HG03095 (cell line): ENCODE data around the gene P2RY14.

Source experiments
- ATAC-seq: cut with Tn5 transposase; IDR thresholded peaks from one replicate; pipeline ENCODE4 v1.9.1; 2021; ENCODE audit warnings: moderate library complexity; ENCODE audit not compliant: unreplicated experiment

Gene P2RY14

DNA sequence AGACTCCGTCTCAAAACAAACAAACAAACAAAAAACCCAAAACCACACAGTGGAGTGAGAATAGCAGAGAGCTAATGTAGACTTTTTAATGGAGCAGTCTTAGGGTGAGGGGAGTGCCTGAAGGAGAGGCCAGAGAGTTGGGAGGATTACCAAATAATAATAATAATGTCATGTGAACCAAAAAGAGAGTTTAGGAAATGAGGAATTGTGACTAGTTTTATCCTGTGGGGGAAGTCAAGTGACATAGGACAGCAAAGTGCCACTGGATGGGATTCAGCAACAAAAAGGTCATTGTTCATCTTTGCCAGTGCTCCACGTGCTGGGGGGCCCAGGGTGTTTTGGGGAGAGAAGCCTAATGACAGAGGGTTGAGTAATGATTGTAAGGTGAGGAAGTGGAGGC lies 25.4 kb upstream of the P2RY14 start:
- no peak for ATAC-seq

DNA sequence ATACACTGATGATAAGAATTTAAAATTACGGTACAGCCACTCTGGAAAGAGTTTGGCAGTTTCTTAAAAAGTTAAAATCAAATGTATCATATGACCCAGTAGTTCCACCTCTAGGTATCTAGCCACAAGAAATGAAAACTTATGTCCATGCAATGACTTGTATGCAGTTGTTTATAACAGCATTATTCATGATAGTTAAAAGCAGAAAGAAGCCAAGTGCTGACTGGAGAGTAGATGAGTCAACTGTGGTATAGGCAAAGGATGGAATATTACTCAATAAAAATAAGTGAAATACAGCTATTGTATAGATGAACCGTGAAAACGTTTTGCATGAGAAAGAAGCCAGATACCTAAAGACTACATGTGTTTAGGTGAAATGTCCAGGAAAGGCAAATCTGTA lies 23.4 kb upstream of the P2RY14 start:
- no peak for ATAC-seq

DNA sequence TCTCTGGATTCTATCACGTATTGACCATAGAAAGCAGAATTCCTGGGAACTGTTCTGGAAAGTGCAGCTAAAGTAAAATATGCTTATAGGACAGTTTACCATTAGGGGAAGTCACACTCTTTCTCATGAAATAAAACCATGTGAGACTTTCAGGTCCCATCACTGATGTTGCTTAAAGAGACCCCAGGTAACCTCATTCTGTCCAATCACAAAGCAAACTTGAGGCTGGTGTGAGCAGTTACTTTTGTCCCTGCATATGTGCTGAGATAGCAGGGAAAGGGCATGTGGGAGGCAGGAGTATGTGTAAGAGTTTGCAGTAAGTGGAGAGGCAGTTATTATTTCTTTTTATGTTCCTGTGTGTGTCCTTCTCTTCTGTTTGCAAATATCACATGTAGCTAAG lies 22.2 kb upstream of the P2RY14 start:
- ATAC-seq = no peak

DNA sequence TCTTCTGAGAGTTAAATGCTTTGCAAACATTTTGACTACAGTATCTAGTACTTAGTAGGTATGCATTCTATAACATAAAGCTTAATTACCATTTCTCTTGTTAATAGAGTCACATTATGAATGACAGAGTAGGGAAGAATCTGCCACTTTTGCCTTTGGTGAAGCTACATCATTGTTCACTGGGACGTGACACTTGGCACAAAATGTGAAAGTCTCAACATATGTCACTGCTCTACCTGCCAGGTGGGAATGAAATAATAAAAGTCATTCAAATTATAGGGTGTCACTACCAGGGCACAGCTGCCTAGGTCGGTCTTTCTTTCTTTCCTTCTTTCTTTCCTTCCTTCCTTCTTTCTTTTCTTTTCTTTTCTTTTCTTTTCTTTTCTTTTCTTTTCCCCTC lies 20.7 kb upstream of the P2RY14 start:
- no peak for ATAC-seq

DNA sequence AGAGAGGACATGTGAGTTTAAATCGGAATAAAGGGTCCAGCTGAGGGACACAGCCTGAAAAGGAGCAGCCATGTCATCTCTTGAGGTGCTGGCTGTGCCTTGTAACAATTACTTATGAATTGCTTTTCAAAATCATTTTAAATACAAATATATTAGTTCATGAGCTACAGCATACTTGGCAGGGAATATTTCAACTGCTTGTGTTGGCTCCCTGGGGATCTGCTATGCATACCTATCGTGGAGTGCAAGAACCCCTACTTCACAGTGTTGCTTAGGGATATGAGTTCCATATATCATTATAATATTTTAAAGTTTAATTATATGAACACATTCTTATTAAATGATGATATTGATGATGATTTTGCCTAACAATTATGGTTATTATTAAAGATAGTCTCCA lies 19.1 kb upstream of the P2RY14 start:
- ATAC-seq = no peak

DNA sequence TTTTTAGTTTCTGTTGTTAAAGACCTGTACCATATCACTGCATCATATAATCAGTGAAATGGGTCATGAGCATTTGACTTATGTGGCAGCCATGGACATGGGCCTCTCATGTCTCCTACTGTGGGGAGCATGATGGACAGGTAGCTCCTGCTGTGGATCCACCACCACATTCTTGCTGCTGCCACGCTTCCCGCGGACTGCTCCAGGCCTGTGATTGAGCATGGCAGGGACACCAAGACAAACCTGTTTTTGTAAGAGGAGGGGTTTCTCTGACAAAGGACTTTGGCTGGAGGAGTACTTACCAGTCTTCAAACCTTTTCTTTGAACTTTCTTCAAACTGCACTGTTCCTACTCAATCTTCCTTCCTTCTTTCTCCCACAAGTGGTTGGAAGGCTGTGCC lies 17.9 kb upstream of the P2RY14 start:
- no peak for ATAC-seq

DNA sequence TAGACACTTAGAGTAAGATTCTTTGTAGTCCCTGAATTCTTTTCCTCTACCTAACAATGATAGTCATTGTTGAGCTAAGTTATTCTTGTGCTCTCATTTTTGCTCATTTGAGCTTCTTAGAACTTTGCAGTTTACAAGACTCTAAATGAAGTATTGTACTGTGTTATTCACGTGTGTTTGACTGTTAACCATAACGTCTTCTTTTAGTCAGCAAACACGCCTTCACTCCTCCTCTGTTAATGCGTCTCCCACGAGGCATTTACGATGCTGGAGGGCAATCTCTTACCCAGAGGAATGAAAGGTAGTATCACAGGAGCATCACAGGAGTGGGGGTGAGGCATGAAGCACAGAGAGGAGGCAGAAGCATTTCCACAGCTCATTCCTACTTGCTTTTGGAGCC lies 14.8 kb upstream of the P2RY14 start:
- no peak for ATAC-seq

DNA sequence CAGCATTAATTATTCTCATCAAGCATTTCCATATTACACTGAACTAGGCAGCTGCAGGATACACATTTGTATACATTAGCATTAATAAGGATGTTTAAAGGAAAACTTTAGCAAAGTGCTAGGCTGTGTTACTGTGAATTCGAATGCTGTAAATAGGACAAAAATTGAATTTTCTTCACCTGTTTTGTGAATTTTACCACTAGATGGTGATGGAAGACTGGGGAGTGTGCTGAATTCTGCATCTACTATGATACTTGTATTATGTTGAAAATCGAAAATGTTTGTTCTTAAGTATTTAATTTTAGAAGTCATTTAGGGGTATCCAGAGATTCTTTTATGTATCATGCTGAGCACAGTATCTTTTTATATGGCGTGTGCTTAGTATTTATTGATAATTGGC lies 12.3 kb upstream of the P2RY14 start:
- ATAC-seq = no peak

DNA sequence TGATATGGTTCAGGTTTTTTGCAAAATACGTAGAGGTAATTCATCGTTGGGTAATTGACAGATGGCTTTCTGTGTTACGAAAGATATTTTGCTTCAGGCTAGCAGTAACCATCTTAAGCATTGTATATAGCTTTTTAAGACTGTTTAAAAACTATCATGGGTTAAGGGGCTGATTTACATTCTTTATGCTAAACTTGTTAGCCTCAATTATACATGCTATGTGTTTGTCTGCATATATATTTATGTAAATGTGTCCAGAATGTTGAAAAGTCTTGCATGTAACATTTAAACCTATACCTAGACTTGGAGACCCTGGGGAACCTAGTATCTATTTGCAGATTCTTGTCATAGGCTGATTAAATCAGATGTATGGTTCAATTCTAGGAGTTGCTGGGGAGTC lies 11.1 kb upstream of the P2RY14 start:
- no peak for ATAC-seq

DNA sequence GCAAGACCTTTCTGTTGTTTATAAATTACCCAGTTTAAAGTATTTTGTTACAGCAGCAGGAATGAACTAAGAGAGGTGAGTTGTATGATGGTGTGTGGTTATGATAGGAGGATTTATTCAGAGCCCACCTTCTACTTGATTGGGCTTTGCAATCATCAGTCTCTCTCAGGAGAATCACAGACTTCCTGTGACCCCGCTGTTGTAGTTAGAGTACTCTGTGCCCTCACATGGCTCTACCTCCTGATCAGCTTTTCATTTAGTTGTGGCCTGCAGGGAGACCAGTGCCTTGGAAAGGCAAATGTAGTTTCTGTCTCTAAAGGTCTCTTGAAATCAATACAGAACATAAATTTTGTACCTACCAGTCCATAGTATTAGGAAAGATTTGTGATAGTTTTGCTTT lies 7.6 kb upstream of the P2RY14 start:
- ATAC-seq = no peak

DNA sequence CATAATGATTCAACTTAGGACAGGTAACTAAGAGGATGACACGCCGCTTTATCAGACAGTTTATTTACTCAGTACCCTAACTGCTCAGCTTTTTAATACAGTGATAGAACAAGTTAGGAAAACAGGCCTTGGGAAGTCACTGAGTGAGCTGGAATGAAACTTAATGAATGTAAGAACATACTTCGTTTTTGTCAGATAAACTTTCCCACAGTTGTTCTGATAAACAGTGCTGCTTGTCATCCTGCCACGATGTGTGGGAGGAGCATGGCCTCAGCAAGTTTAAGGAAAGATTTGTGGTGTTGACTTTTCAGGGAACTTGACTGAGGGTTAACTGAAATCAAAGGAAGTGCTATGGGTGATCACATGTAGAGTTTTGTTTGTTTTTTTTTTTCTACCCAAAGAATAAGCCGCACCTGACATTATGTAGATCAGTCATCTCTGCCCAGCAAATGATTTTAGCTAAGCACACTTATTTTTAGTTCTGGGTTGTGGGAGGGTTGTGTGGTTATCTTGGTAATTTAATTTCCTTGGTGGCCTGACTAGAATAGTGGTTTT lies 5.6 kb upstream of the P2RY14 start:
- ATAC-seq = no peak

DNA sequence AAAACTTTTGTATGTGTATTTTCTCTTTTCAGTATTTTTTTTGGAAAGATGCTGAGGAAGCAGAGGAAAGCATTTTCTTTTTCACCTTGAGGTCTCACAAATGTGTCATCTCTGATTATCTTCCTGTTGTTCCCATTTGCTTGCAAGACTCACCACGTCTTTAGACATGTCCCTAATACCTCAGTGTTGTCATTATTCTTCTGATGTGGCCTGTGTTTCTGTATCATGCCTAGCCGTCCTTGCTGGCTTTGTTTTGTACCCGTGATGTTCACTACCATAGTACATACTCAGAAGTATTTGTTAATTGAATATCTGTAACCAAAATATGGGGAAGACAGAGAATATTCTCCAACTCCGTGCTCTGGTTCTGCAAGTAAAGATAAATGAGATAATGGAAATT lies 5.0 kb upstream of the P2RY14 start:
- ATAC-seq = no peak

DNA sequence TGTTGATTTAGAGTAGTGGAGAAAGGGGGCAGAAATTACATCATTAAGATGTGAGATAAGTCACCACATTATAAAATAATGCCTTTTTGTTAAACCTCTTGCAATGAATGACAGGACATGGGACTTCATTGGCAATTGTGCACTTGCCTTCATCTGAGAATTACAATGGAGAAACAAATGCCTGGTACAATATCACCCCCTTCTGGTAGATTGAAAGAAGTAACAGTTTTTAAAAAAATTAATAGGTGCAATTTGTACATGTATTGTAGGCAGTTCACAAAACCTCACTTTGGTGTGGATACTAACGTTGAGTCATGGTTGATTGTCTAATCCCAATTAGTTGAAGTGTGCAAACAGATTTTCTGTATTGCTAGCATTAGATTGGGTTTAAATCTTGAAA lies 4.6 kb upstream of the P2RY14 start:
- no peak for ATAC-seq

DNA sequence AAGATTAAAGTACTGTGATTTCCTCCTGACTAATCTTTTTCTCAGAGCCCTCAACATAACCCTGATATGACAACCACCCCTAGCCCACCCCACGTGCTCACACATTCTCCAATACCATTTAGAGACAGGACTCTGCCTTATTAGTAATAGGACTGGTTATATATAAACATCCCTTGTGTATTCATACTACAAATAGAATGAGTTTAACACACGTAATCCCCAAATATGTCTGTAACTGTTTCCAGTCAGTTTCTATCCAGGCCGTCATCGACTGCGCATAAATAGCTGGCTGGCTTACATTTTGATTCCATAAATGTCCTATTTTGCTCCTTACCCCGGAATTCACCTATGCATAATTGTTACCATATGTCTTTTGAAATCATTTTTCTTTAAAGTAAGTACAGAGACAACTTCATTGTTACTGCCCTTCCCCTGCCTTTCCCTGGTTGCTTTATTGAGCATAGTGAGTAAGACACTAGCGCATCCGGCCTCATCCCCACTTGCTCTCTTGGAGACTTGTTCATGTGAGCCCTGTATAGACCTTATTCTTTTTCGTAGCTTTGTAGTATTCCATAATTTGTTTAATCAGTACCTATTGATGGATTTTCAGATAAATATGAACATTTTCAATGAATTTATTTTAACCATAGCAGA lies 3.5 kb upstream of the P2RY14 start:
- ATAC-seq = no peak

DNA sequence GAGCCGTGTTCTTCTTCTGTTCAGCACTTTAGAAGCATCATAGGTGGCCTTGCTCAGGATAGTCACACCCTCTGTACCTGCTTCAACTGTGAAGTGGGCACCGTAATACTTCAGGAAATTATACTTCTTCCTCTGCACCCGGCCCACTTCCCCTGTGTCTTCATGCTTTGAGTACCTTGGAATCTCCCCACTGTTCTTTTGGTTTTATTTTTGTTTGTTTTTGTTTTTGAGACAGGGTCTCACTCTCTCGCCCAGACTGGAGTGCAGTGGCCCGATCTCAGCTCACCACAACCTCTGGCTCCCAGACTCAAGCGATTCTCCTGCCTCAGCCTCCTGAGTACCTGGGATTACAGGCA lies 1.7 kb downstream of the P2RY14 start:
- ATAC-seq = peak; percentile 60

DNA sequence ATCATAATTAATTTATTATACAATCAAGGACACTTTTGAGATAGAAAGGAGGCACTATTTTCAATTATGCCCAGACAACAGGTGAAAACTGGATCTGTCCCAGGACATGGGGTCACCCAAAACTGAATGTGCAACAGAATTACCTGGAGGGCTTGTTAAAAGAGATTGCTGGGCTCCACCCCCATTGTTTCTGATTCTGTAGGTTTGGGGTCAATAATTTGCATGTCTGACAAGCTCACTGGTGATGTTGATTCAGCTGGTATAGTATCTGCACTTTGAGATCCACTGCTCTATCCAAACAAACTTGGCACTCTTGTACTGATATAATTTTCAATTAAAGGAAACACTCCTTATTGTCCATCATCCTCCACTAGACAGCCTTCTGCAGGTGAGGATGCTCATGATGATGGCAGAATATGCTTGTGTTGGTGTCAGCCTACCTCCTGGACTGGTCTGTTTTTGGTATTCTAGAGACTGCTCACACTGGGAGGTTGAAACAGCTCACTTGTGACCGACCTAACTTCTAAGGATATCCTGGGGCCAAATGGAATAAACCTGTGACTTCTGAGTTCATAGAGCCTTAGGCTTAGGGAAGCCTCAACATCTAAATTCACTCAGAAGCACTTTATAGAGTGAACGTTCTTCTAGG lies 2.2 kb downstream of the P2RY14 start:
- peak; percentile 7 for ATAC-seq

DNA sequence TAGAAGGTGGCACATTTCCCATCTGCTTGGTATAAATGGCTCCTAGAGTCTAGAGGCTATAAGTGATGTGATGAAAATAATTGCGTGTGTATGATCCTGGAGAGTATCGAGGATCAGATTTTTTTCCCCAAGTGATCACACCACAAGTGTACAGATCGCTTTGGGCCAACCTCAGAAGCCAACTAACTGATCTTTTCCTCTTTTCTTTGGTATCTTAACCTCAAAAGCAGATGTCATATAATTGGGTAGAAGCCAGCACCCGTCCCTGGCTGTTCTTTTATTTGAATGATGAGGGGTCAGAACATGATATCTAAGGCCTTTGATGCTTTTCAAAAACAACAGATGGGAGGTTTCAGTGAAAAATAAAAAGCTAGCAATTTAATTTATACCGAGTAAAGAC lies 3.3 kb downstream of the P2RY14 start:
- ATAC-seq = no peak

DNA sequence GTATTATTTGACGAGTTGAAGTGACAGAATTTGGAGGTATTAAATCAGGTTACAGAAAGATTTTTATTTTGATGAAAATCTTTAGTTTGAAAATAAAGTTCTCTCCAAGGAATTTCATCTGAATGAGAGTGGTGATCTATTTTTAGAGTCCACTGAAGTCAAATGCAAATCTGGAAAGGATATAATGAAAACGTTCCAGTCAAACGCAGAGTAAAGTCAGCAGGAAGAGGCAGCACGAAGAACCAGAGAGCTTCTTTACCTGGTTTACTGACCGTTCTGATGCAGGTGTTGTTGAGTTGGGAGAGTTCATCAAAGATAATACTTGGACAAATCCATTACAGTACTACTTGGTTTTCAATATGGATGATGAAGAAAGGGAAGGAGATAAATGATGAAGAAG lies 8.7 kb downstream of the P2RY14 start:
- ATAC-seq = no peak

DNA sequence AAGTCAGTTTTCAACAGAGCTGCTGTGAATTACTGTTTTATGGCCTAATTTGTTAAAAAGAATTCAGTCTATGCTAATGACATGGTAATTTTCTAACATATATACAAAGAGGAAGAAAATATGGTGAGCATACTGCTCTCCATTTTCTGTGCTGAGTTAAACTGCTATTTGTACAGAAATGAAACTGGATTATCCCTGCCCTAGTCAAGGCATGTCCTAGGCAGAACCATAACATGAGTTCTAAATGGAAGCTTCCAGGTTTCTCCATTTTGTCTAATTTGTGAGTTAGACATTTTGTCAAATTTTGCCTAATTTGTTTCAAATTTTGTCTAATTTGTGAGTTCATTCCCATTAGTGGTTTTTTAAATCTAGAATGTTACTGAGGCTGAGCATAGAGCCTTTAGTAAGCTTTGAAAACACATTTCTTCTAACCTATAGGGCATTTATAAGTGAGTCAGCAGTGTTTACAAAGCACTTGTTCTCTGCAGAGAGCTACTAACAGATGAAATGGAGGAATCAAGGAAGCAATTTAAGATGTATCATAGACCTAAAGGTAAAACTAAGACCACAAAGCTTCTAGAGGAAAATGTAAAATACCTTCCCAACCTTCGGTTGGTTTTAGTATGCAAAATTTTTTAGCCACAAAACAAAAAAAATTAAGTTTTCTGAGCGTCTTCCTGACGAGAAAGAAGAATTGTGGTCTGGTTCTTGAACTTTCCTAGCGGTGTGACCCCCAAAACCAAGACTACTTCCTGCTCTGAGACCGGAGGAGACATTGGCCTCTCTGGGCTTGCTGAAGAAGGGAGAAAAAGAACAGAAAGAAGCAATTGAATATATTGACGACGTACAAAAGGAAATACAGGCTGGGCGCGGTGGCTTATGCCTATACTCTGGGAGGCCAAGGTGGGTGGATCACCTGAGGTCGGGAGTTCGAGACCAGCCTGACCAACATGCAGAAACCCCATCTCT lies 9.8 kb downstream of the P2RY14 start:
- peak; percentile 61 for ATAC-seq

DNA sequence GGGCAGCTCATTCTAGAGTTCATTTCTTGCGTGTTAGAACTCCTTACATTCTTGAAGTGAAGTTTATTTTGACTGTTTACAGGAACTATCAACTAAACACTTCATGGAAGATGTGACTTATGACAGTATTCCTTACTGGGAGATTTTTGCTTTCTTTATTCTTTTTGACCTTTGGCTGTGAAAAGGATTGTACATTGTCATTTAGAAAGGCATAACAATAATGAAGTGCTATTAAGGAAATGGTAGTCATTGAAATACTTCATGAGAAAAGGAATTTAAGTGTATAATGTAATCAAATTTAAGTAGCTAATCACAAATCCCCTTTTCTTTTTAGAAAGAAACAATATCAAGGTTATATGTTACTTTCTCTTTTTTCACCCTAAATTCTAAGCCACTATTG lies 11.3 kb downstream of the P2RY14 start:
- ATAC-seq = no peak

DNA sequence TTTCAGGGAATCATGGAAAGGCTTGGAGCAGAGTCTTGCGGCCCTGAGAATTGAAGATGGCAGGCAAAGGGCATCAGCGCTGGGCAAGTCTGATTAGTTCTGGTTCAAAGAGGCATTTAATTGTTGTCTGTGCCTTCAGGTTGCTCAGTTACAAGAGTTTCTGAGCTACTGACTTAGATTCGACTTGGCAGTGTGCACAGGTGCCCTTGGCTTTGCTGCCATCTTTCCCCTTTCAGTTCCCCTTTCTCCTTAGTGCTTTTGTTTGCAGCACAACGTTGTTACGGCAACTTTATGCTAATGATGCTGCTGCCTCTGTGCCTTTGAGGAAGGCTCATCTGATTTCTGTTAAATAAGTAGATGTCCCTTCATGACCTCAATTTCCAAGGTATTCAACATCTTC lies 12.5 kb downstream of the P2RY14 start:
- ATAC-seq = peak; percentile 79

DNA sequence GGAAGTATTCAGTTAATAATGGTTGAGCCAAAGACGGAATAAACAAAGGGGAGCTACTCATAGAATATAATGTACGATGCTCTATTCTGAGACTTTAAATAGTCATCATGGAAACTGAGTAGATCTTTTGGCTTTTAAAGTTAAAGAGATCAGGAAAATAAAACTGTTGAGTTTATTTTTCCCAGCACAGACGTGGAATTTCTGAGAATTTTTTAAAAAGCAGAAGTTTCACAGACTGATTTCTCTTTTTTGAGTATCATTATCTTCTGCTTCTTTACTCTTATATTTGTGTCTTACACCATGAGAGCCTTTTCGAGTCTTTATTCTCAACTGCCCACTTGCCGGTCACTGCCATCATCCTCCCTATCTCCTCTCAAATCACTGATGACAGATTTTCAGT lies 13.2 kb downstream of the P2RY14 start:
- ATAC-seq = no peak
